Hepatocyte (in vitro differentiated cells): Measurements from ENCODE around the gene TRHDE.

Source experiments
- EZH2 ChIP-seq: fragments of 200-600 bp; sonication (generic); IDR thresholded peaks from 2 replicates; pipeline ENCODE4 v1.6.1; 2016; ENCODE audit warnings: antibody characterized with exemption, mild to moderate bottlenecking, borderline replicate concordance
- EZH2phosphoT487 ChIP-seq: fragments of 200-600 bp; sonication (generic); IDR thresholded peaks from one replicate; pipeline ENCODE4 v1.6.1; 2018; ENCODE audit warnings: antibody characterized with exemption, mild to moderate bottlenecking, low read depth, moderate library complexity; ENCODE audit not compliant: unreplicated experiment, severe bottlenecking

DNA sequence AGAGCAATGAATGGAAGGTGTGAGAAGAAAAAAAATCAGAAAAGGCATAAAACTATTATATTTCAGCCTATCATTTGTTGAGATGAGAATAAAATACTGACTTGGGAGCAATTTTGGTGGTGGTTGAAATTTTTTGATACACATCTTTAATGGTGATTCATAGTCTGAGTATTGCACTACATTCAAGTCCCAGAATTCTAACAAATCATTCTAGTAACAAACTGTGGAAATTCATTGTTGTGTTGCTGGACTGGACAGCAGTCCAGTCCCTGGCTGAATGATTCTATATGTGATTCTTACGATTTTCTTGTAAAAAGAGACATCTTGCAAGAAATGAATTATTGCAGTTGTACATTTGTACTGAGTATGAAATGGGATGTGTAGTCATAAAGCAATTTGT lies 268.6 kb downstream of the TRHDE start:
- no peak for TF ChIP-seq EZH2
- no peak for TF ChIP-seq EZH2phosphoT487
